HepG2 (cell line): ENCODE measurements around the gene NABP2.

ENCODE experiments used
- CC2D1A ChIP-seq: sonication (generic); formaldehyde crosslinking; IDR thresholded peaks from 2 replicates; pipeline ENCODE4 v1.8.1; 2023; ENCODE audit warnings: mild to moderate bottlenecking, missing genetic modification reagents
- CTCF ChIP-seq: sonication (generic); formaldehyde crosslinking; IDR thresholded peaks from 2 replicates; pipeline ENCODE4 v1.5.0; 2020; ENCODE audit warnings: mild to moderate bottlenecking, missing genetic modification reagents, moderate library complexity
- EZH2 ChIP-seq: conservative IDR thresholded peaks from 2 replicates; pipeline ENCODE4 v1.6.1; 2012; ENCODE audit warnings: mild to moderate bottlenecking, low read depth, low read length, moderate library complexity
- IRF9 ChIP-seq: sonication (generic); formaldehyde crosslinking; IDR thresholded peaks from 2 replicates; pipeline ENCODE4 v1.8.0; 2022; ENCODE audit warnings: missing genetic modification reagents, mild to moderate bottlenecking, borderline replicate concordance
- KLF16 ChIP-seq, 2 experiments: sonication (generic) in 1 of 2; formaldehyde crosslinking in 1 of 2; IDR thresholded peaks; 2 replicates each; pipeline versions ENCODE4 v1.6.1 to v1.8.0; 2016 to 2023; ENCODE audit warnings: missing genetic modification reagents in 2 of 2, missing compliant biosample characterization in 1 of 2
- REPIN1 ChIP-seq: sonication (generic); formaldehyde crosslinking; IDR thresholded peaks from 2 replicates; pipeline ENCODE4 v1.8.0; 2022; ENCODE audit warnings: missing genetic modification reagents, low read depth, mild to moderate bottlenecking, borderline replicate concordance
- REST ChIP-seq, 2 experiments: IDR thresholded peaks; 2 replicates each; pipeline ENCODE4 v1.6.1; 2011 to 2012; ENCODE audit warnings: low read length in 2 of 2, borderline replicate concordance in 1 of 2, low read depth in 1 of 2, mild to moderate bottlenecking in 1 of 2, moderate library complexity in 1 of 2
- ZNF350 ChIP-seq: sonication (generic); formaldehyde crosslinking; IDR thresholded peaks from 2 replicates; pipeline ENCODE4 v1.4.0; 2020; ENCODE audit warnings: mild to moderate bottlenecking, low read depth, missing genetic modification reagents, borderline replicate concordance
- ZNF569 ChIP-seq: sonication (generic); formaldehyde crosslinking; IDR thresholded peaks from 2 replicates; pipeline ENCODE4 v1.5.0; 2020; ENCODE audit warnings: mild to moderate bottlenecking, missing genetic modification reagents, moderate library complexity, borderline replicate concordance
- TF ChIP-seq, protein P1 (sequence below): sonication (generic); formaldehyde crosslinking; IDR thresholded peaks from 2 replicates; pipeline ENCODE4 v1.4.0; 2020; ENCODE audit warnings: missing genetic modification reagents

DNA sequence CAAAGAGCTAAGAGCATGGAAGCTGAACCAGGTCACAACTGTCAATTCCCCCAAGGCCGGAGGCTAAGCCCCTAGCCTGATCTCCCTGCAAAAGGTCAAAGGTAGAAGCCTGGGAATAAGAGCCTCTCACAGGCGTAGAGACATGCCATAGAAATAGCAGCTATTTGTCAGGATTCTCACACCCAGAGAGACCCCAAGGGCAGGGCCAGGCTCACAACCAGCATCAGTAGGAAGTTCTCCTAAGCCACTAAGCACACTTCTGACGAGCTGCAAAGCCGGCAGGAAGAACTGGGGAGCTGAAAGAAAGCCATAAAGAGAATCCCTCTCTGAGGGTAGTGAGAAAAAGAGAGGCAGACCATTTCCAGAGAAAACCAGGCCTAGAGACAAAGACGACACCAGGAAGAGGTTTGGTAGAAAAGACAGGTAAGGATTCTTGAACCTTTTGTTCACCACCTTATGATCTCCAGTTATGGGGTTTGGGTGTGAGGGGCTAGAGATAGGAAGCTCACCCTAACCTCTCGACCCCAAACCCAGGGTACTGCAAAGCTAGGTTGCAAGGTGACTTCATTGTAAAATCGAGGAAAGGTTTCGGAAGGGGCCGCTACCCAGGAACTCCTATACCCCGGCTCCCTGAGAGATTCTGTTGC, 35.9 kb upstream of the NABP2 start:
- TF ChIP-seq REST (IDR thresholded peaks at IDR 0.05; ENCODE audit: borderline replicate concordance in 1 of 2, low read depth in 1 of 2, low read length in 2 of 2), result no peak
- TF ChIP-seq, protein P1, sequence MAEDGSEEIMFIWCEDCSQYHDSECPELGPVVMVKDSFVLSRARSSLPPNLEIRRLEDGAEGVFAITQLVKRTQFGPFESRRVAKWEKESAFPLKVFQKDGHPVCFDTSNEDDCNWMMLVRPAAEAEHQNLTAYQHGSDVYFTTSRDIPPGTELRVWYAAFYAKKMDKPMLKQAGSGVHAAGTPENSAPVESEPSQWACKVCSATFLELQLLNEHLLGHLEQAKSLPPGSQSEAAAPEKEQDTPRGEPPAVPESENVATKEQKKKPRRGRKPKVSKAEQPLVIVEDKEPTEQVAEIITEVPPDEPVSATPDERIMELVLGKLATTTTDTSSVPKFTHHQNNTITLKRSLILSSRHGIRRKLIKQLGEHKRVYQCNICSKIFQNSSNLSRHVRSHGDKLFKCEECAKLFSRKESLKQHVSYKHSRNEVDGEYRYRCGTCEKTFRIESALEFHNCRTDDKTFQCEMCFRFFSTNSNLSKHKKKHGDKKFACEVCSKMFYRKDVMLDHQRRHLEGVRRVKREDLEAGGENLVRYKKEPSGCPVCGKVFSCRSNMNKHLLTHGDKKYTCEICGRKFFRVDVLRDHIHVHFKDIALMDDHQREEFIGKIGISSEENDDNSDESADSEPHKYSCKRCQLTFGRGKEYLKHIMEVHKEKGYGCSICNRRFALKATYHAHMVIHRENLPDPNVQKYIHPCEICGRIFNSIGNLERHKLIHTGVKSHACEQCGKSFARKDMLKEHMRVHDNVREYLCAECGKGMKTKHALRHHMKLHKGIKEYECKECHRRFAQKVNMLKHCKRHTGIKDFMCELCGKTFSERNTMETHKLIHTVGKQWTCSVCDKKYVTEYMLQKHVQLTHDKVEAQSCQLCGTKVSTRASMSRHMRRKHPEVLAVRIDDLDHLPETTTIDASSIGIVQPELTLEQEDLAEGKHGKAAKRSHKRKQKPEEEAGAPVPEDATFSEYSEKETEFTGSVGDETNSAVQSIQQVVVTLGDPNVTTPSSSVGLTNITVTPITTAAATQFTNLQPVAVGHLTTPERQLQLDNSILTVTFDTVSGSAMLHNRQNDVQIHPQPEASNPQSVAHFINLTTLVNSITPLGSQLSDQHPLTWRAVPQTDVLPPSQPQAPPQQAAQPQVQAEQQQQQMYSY (CRISPR knock-in tag), result no peak
- TF ChIP-seq REPIN1 (CRISPR knock-in tag), result no peak
- TF ChIP-seq KLF16 (CRISPR knock-in tag; IDR thresholded peaks at IDR 0.05), result no peak
- no peak for TF ChIP-seq EZH2
- TF ChIP-seq CTCF (CRISPR knock-in tag), result no peak
- no peak for TF ChIP-seq CC2D1A (CRISPR knock-in tag)
- no peak for TF ChIP-seq ZNF350
- no peak for TF ChIP-seq ZNF569 (CRISPR knock-in tag)
- TF ChIP-seq IRF9 (CRISPR knock-in tag), result no peak
